ENCODE measurements around the gene TLE7.

Gene TLE7

GRCh38 chr16:71448274-71448866 lies 6.5 kb upstream of the TLE7 start:
- DNase-seq (ENCODE audit: low read depth in 2 of 2): no peak

GRCh38 chr16:71443714-71444113 lies 1.9 kb upstream of the TLE7 start:
- DNase-seq (ENCODE audit: low read depth in 2 of 2): no peak

DNA sequence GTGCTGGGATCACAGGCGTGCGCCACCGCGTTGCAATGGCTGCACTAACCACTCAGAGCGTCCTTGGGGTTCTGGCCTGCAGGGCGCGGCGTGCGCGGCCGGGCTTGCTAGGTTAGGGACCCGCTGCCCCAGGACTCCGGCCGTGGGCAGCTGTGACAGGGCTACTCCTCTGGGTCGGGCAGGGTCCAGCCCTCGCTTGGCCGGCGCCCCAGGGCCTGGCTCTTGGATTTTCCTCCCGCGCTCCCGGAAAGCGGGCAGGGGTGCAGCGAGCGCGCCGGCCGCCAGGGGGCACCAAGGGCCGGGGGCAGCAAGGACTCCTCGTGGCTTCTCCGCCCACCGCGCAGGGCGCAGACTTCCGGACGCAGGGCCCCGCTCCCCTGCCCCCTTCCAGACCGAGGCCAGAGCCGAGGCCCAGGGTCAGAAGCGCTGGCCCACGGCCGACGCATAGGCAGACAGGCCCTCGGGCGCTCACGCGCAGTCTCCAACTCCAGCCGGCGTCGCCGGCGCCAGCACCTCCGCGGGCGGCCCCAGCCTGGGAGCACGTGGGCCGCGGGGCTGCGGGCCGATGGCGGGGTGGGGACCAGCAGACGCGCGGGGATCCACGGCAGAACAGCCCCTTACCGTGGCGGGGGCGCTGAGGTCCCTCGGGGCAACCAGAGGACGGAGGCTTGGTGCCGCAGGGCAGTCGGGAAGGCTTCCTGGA lies 355 bp downstream of the TLE7 start:
- DNase-seq (ENCODE audit: low read depth in 2 of 2): no peak

DNA sequence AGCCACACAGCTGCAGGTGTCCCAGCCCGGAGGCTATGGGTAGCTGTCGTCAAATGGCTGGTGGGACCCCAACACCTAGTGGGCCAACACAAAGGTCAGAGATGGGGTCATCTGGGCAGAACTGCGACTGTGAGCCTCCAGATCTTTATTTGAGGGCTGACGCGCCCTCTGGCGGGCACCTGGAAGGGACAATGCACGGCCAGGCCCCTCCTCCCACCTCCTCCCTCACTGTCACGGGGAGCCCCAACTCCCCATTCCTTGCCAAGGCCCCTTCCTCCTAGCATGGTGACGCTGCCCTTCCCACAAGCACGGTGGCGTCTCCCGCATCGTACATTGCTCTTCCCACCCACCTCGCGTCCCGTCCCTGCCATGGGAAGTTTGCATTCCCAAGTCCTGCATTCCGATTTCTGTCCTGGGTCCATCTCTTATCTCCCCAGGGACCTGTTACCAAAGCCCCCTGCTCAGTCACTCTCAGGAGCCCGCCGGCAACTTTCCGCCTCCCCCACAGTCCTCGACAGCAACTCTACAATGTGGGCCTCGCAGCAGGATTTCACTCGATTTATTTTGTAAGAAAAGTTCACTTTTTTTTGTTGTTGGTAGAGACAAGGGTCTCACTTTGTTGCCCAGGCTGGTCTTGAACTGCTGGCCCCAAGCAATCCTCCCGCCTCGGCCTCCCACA lies 1.0 kb downstream of the TLE7 start:
- no peak for DNase-seq (ENCODE audit: low read depth in 2 of 2)

DNA sequence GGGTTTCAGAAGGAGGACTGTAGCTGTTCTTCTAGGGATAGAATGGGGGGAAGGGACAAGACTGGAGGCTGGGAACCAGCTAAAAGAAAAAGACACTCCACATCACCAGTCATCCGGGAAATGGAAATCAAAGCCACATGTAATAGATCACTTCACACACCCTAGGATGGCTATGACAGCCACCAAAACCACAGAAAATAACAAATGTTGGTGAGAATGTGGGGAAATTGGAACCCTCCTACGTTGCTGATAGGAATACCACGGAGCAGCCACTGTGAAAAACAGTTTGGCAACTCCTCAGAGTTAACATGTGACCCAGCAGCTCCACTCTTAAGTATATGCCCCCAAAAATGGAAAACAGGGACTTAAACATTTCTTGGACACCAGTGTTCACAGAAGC lies 2.3 kb downstream of the TLE7 start:
- no peak for DNase-seq (ENCODE audit: low read depth in 2 of 2)

GRCh38 chr16:71436473-71436872 lies 5.4 kb downstream of the TLE7 start:
- no peak for DNase-seq (ENCODE audit: low read depth in 2 of 2)

DNA sequence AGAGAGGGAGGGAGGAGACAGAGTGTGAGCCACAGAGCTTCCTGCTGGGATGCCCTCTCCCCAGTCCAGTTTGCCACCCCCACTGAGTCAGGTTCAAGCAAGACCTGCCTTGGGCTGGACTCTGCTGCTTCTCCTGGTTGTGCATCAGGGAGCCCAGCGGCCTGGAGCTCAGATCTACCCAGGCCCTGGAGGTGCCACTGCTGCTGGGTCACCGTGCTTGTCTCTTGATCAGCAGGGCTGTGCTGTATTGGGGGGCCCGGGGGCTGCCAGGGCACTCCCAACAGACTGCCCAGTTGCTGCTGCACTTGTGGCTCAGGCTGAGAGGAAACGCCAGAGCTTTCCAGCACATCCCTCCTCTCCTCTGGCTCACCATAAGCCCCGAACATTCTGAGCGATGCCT lies 8.9 kb downstream of the TLE7 start:
- no peak for DNase-seq (ENCODE audit: low read depth in 2 of 2)

DNA sequence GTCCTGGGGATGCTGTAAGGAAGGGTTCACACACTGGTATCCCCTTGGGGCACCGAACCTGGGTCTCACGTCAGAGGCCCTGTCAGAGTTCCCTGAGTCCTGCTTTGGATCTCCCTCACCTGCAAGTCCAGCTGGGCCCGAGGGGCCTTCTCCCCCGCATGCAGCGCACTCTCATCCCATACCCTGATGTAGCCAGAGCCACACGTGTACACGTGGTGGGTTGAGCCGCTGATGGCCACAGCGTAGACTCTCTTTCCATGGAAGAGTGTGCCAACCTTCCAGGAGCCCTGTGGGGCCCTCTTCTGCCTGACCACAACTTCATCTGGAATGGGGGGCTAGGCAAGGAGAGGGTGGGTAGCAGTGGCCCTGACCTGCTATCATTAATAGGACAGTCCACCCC lies 9.9 kb downstream of the TLE7 start:
- DNase-seq (ENCODE audit: low read depth in 2 of 2): no peak

- no peak for DNase-seq (ENCODE audit: low read depth in 2 of 2)
Observed at GRCh38 chr16:71431176-71431575, 10.7 kb downstream of the TLE7 start.

- no peak for DNase-seq (ENCODE audit: low read depth in 2 of 2)
Observed at GRCh38 chr16:71430744-71431143, 11.1 kb downstream of the TLE7 start.

- no peak for DNase-seq (ENCODE audit: low read depth in 2 of 2)
Observed at GRCh38 chr16:71429581-71429980, 12.3 kb downstream of the TLE7 start.

GRCh38 chr16:71428883-71429282 lies 13.0 kb downstream of the TLE7 start:
- DNase-seq (ENCODE audit: low read depth in 2 of 2): no peak

- no peak for DNase-seq (ENCODE audit: low read depth in 2 of 2)
Observed at GRCh38 chr16:71428385-71428784, 13.5 kb downstream of the TLE7 start.

DNA sequence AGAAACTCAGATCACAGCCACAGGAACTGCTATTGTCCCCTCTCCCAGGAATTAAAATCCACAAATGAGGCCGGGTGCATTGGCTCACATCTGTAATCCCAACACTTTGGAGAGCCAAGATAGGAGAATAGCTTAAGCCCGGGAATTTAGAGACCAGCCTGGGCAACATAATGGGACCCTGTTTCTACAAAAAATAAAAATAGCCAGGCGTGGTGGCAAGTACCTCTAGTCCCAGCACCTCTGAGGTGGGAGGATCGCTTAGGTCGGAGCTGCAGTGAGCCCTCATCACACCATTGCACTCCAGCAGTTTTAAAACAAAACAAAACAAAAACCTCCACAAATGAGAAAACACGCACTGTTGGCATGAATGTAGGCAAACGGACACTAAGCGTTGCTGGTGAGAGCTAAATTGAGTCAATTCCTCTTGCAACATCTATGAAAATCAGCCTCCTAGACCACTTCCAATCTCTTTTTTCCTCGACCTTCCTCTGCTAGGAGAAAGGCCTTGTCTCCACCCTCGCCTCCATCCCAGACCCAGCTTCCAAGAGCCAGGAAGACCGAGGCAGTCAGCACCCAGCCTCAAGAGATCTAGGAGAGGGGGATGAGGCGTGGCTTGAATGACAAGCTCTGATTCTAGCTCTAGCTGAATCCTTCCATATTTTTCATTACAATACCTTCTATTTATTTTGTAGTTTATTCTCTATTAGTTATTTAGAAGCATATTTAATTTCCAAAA lies 14.8 kb downstream of the TLE7 start:
- no peak for DNase-seq (ENCODE audit: low read depth in 2 of 2)

DNA sequence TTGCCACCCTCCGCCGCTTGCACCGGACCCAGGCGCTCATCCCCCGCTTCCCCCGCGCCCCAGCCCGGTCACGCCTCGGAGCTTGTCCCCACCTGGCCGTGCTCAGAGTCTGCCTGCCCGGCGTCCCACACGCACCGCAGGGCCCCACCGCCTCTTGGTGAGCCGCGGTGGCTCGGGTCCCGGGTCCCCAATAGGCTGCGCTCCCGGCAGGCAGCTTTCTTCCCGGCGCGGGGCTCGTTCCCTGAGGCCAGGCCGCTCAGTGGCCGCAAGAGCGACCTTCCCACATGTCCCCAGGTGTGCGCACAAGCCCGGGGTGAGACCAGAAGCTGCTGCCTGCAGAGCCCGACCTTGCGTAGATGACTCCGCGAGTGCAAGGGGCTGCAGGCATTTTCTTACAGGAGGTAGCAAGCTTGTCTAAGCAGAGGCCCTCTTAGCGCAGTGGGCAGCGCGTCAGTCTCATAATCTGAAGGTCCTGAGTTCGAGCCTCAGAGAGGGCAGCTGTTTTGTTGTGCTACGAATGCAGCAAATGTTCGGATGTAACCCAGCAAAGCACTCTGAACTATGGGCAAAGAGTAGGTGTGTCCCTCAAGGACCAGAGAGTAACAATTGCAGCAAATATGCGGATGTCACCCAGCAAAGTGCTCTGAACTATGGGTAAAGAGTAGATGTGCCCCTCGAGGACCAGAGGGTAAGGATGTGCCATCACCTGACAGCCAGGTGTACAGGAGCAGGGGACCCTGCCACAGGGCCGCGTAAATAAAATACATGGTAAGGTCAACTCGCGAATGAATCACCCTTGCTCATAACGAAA lies 15.6 kb downstream of the TLE7 start:
- DNase-seq (ENCODE audit: low read depth in 2 of 2): peak; percentile 35 to 44

- no peak for DNase-seq (ENCODE audit: low read depth in 2 of 2)
Observed at GRCh38 chr16:71425746-71426068, 16.1 kb downstream of the TLE7 start.

DNA sequence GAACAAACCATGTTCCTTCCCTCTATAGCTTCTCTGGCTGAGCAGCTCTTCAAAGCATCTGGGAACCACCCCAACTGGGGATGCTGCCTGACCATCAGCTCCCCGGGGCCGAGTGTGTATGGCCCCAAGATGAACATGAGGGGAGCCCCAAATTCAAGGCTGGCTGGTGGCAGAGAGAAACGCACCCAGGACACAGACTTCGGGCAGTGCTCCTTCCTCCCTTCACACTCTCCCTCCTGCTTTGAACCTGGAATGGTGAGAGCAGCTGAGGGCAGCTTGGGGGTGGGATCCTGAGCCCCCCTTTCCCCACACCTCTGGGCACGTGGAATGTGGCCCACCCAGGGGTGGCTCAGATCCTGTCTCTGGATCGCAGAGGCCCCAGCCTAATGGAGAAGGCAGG lies 17.2 kb downstream of the TLE7 start:
- DNase-seq (ENCODE audit: low read depth in 2 of 2): no peak

DNA sequence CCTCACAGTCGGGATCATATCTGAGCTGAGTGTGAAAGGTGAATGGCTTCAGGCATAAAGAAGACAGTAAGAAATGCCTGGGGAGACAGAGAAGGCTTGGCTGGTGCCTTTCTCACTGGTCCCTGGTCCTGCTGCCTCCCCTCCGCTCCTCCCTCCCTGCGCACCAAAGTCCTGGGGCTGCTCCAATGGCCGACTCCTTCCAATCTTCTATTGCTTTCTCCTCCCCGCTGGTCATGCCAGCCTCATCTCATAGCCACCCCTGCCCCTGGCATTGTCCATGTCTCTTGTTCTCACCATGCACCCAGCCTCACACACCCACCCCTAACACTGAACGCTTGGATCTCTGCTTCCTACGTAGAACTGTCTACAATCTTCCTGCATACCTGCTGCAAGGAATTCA lies 18.0 kb downstream of the TLE7 start:
- no peak for DNase-seq (ENCODE audit: low read depth in 2 of 2)

GRCh38 chr16:71423016-71423415 lies 18.8 kb downstream of the TLE7 start:
- no peak for DNase-seq (ENCODE audit: low read depth in 2 of 2)

- DNase-seq (ENCODE audit: low read depth in 2 of 2): no peak
Observed at GRCh38 chr16:71421911-71422310, 19.9 kb downstream of the TLE7 start.

GRCh38 chr16:71414038-71414437 lies 27.8 kb downstream of the TLE7 start:
- no peak for DNase-seq (ENCODE audit: low read depth in 2 of 2)

DNA sequence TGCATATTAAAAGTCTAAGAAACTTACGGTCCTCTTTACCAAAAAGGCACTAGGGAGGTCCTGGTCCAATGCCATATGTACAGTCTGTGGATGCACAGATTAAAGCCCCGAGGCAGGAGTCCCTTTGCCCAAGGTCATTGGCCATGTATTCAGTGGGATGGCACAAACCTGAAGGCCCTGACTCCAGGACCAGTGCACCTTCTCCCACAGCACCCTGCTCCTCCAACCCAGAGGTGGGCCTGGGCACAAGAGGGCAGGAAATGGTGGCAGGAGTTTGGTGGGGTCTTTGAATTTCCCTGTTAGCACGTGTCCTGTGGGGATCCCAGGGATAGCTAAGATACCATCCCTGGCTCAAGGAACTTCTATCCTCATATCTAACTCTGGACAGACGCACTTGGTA lies 28.5 kb downstream of the TLE7 start:
- DNase-seq (ENCODE audit: low read depth in 2 of 2): no peak
